Suppressor macrophage (primary cell): Measurements from ENCODE around the gene NOC2L.

Source experiments
- DNase-seq, 4 experiments: peaks; one replicate each; pipeline ENCODE4 v3.0.0-alpha.2; 2020 to 2022

The NOC2L gene

DNA sequence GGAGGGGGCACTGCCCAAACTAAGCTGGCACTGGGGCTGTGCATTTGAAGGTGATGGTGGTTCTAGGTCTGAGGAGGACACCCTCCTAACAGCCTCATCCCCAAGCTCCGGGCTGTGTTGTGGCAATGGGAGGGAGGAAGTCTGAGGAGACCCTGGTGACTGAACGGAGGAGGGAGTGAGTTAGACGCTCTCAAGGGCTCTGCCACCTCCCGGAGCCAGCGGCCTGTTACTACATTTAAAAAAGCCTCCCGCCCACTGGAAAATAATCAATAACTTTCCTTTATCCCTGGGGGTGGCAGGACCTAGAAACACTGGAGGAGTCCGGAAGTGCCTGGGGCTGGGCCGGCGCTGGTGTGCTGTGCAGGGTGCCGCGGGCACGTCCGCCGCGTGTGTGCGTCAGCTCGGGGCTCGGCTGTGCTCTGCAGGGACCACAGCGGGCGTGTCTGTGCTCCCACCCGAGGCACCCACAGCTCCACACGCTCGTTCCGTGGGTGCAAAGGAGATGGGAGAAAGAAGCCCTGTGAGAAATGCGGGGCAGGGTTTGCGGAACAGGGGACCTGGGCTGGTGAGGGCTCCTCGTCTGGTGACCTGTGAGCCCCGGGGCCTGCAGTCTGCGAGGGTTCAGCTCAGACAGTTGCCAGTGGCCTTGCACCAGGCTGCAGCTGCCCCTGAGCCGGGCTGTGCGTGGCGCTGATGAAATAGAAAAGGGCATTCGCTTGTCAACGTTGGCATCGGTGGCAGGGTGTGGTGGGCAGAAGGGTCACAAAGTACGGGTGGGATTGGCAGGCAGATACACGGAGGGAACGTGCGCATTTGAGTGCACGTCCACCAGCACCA is 30.0 kb downstream of the NOC2L start:
- DNase-seq, result no peak

- no peak for DNase-seq
Measured at GRCh38 chr1:927748-928147, 31.3 kb downstream of the NOC2L start.

- no peak for DNase-seq
Measured at GRCh38 chr1:927234-927633, 31.8 kb downstream of the NOC2L start.

GRCh38 chr1:925561-926421 is 33.3 kb downstream of the NOC2L start:
- peak in 2 of 4 experiments; percentile 27 to 50 for DNase-seq

DNA sequence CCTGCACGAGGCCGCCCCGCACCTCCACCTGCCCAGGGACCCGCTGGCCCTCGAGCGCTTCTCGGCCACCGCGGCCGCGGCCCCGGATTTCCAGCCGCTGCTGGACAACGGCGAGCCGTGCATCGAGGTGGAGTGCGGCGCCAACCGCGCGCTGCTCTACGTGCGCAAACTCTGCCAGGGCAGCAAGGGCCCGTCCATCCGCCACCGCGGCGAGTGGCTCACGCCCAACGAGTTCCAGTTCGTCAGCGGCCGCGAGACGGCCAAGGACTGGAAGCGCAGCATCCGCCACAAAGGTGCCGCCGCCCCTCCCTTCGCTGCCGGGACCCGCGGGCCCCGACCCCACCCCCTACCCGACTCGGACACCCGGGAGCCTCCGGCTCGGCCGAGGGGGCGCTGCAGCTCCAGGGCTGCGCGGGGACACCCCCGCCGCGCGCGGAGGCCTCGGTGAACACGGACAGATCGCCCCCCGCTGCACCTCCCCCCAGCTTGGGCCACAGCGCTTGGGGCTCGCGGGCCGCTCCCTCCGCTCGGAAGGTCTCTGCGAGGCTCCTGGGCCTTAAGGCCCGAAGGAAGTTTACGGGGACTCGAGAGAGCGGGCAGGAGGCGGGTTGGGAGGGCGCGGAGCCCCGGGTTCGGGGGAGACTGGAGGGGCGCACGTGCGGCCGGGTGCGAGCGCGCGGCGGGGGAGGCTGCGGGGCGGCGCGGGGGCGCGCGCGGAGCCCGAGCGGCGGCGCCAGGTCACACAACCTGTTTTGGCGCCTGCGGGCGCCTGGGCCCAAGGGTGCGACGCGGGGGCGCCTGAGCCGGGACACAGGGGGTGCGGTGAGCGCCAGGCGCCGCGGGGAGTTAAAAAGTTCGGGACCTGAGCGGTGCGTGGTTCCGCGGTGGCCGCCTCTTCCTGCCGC is 34.1 kb downstream of the NOC2L start:
- DNase-seq, result peak in 3 of 4 experiments; percentile 38 to 62 (median 48)

DNA sequence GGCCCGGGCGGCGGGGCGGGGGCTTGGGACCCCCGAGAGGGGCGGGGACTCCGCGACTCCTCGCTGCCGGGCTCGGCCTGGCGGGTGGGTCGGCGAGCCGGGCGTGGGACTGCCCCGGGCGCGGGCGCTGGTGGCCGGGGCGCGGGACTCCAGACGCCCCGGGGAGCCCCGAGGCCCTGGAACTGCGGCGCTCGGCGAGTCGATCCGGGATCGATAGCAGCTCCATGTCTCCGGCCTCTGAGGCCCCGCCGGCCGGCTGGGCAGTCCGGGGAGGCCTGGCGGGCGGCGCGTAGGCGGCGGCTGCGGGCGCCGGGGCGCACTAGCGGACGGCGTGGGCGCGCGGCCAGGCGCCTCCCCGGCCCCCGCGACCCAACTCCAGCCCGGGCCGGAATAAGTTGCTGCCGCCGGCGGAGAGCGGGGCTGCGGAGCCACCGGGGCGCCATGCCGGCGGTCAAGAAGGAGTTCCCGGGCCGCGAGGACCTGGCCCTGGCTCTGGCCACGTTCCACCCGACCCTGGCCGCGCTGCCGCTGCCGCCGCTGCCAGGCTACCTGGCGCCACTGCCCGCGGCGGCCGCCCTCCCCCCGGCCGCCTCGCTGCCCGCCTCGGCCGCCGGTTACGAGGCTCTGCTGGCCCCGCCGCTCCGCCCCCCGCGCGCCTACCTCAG is 34.9 kb downstream of the NOC2L start:
- DNase-seq, result peak in 2 of 4 experiments; percentile 21 to 32

DNA sequence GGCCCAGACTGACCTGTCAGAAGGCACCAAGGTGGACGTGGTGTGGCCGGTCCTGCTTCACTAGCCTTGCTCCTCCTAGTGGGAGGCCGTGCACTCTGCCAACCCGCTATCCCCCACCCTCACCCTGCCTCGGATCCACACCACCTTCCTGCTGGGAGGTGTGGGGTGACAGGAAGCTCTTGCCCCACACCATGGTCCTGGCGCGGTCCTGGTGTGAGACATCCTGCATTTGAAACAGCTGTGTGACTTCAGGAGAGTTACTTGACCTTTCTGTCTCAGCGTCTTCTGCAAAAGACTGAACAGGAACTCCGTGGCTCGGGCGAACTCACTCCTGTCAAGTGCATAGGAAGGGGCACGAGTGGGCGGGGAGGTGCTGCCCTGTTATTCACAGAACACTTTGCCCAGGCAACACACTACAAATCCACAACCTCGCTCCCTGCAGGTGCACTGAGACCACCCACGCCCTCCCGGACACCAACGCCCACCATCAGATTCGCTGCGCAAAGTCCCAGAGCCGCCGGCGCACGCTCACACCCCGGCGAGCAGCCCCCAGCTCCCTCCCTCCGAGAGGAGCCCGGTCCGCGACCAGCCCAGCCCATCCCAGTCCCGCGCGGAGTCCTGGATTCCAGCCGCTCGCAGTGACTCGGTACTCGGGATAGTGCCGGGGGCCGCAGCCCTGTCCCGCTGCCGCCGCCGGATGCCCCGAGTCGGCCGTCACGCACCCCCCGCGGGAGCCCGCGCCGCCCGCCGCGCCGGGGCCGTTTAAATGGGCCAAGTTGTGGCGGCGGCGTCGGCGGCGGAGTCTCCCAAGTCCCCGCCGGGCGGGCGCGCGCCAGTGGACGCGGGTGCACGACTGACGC is 35.7 kb downstream of the NOC2L start, which contains the start of gene SAMD11:
Gene SAMD11, plus strand, starts transcription at position 793 of the 860 bp plus-strand sequence. CDS start 509 bp downstream, outside the sequence.
- DNase-seq, result peak; percentile 76 to 94 (median 84)

- peak; percentile 75 to 90 (median 80) for DNase-seq
Measured at GRCh38 chr1:921011-921837, 37.8 kb downstream of the NOC2L start.

- DNase-seq, result no peak
Measured at GRCh38 chr1:920521-920920, 38.5 kb downstream of the NOC2L start.

GRCh38 chr1:920010-920409 is 39.0 kb downstream of the NOC2L start:
- no peak for DNase-seq

DNA sequence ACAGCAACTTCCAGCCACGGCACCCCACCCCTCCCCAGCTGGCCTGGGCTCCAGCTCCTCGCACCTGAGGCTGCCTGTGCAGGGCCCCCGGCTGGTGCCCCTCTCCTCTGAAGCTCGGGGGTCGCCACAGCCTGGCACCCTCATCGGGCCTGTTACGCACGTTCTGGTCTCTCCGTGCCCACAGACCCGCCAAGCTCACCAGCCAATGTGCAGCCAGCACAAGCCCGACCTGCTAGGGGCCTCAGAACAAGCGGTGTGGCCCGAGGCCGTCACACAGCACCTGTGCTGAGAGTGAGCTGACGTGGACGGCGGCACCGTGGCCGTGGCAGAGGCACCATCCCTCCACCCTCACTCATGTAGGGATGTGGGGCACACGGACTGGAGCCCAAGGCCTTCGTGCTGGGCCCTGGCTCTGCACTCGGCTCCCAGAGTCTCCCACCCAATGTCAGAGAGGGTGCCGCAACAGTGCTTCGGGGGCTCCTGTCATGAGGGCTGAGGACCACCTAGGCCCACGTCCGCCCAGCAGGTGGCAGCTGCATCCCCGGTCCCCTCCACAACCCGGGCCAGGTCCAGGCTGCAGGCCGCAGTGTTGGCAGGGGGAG is 39.7 kb downstream of the NOC2L start:
- DNase-seq, result no peak

GRCh38 chr1:918843-919242 is 40.2 kb downstream of the NOC2L start:
- no peak for DNase-seq

- no peak for DNase-seq
Measured at GRCh38 chr1:918353-918752, 40.7 kb downstream of the NOC2L start.

DNA sequence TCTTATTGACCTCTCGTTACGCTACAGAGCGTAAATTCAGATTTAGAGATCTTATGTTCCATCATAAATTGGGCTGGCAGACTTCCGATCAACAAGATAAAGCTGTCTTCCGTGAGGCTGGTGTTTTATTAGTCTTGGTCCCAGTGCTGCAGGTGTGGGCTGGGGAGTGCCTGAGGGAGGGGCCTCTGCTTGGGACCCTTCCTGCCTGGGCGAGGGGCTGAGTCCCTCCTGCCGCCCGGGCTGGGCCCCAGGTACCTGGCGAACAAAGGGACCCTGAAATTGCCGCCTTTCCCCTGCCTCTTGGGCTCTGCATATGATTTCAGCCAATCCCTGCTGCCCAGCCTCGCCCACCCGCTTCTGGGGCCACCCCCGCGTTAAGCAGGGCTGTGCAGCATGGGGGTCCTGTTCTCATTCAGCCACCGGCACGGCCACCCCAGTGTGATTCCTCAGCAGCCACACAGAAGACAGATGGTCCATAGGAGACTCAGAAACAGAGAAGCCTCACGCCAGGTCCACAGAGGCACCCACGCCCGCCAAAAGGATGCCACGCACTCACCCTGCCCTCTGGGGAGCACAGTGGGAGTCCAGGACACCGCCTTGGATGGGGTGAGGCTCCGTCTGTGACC is 41.5 kb downstream of the NOC2L start:
- no peak for DNase-seq

GRCh38 chr1:917076-917459 is 42.0 kb downstream of the NOC2L start:
- no peak for DNase-seq

DNA sequence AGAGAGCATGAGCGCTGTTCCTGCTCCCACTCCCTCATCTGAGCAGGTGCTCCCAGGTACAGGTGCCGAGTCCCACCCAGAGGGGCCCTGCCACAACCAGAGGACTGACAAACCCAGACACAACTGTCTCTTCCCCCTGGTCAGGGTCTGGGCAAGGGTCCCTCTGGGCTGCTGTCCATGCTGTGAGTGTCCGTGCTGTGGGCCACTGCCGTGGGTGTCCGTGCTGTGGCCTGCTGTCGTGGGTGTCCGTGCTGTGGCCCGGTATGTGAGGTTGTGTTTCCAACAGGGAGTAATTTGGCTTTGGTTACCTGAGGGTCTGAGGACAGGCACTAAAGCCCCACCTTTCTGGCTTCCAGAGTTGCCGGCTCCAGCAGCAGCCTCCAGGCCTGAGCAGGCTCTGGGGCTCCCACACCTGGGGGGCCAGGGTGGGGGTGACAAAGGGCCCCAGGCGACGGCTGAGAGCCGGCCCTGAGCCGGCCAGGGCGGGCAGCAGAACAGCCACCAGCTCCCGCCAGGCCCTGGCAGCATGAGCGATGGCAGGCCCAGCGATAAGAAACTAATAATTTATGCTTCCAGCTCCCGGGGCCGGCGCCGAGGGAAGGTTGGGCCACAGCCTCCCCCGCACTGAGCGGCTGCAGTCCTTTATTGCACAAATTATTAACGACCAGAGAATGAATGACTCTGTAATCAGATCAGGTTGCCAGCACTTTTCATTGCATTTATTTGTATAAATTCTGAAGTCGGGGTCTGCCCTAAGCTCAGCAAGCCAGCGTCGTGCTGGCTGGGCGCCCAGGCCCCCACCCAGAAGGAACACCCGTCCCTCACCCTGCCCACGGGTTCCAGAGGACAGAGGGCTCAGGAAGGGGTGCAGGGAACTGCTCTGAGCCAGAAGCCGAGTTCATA is 42.6 kb downstream of the NOC2L start:
- peak in 3 of 4 experiments; percentile 27 to 55 (median 28) for DNase-seq

DNA sequence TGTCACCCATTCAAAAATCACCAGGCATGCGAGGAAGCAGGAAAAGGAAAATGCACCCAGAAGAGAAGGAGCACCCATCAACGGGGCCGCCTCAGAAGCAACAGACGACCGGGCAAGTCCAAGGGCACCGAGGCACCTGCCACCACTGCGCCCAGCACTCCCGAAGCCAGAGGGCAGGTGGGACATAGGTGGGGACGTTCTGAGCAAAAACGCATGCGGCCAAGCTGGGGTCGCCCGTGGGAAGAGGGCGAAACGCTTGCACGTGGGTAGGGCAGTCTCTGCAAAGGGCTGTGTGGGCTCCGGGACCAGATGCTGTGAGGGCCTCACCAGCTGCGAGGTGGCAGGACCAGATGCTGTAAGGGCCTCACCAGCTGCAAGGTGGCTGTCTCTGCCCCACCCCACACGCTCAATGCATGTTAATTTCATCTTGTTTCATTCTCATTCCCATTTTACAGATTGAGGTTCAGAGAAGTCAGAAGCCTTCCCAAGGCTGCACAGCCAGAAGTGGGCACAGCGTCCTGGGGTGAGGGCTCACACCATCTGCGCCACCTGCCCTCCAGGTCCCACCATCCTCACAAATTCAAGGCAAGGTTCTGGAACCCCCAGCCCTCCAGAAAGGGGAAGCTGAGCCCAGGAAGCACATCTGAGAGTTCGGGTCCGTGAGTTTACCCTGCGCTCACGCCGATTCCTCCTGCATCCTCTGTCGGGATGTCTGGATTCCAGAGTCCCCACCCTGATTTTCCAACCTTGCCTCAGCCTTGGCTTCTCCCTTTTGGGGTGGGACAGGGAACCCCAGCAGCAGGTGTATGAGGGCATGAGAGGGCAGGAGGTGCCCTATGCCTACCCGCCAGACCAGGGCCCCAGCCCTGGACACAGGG is 43.5 kb downstream of the NOC2L start:
- DNase-seq, result no peak
